Measurements from ENCODE around the gene SCML1.

The SCML1 gene

DNA sequence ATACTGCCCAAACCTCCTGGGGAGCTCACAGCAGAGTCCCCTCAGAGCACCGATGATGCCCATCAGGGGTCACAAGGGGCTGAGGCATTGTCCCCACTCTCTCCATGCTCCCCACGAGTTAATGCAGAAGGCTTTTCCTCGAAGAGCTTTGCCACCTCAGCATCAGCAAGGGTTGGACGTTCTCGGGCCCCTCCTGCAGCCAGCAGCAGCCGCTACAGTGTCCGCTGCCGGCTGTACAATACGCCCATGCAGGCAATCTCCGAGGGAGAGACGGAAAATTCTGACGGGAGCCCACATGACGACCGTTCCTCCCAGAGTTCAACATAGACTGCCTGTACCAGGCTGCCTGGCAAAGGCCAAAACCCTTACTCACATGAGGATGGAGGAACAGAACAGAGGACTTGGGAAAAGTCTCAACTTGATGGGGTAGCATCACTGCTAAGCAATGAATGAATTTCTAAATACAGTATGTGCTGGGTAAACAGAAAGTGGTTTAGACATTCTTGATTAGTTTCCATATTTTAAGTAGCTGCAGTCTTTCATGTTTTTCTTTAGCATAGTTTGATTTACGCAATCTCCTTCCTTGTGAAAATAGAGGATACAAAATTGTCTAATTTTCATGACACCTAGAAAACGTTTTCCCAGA, 5.0 kb upstream of the SCML1 start:
- no peak for ATAC-seq

DNA sequence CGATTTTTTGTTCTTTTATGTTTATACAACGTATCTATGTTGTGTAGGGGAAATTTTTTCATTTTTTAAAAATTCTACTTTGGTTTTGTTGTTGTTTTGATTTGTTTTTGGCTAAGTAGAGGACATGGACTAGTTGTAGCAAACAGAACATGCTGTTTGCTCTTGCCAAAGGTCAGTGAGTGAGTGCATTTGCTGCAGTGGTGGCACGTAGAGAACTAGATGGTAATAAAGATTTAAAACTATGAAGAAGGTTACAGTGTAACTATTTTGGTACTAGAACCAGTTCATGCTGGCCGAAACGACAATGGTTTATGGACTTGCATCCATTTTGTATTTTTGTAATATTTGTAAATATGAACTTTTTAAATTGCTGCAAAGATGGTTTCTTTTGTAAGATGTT, 1.9 kb upstream of the SCML1 start:
- TF ChIP-seq, protein P1, sequence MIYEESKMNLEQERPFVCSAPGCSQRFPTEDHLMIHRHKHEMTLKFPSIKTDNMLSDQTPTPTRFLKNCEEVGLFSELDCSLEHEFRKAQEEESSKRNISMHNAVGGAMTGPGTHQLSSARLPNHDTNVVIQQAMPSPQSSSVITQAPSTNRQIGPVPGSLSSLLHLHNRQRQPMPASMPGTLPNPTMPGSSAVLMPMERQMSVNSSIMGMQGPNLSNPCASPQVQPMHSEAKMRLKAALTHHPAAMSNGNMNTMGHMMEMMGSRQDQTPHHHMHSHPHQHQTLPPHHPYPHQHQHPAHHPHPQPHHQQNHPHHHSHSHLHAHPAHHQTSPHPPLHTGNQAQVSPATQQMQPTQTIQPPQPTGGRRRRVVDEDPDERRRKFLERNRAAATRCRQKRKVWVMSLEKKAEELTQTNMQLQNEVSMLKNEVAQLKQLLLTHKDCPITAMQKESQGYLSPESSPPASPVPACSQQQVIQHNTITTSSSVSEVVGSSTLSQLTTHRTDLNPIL (CRISPR knock-in tag; IDR thresholded peaks at IDR 0.05; ENCODE audit: low read depth) = no peak
- TF ChIP-seq CSDC2 (CRISPR knock-in tag; IDR thresholded peaks at IDR 0.05) = no peak
- TF ChIP-seq ZNF8 (CRISPR knock-in tag; IDR thresholded peaks at IDR 0.05) = no peak
- TF ChIP-seq, protein P2, sequence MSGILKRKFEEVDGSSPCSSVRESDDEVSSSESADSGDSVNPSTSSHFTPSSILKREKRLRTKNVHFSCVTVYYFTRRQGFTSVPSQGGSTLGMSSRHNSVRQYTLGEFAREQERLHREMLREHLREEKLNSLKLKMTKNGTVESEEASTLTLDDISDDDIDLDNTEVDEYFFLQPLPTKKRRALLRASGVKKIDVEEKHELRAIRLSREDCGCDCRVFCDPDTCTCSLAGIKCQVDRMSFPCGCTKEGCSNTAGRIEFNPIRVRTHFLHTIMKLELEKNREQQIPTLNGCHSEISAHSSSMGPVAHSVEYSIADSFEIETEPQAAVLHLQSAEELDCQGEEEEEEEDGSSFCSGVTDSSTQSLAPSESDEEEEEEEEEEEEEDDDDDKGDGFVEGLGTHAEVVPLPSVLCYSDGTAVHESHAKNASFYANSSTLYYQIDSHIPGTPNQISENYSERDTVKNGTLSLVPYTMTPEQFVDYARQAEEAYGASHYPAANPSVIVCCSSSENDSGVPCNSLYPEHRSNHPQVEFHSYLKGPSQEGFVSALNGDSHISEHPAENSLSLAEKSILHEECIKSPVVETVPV (CRISPR knock-in tag; IDR thresholded peaks at IDR 0.05) = no peak
- no peak for TF ChIP-seq BACH2 (CRISPR knock-in tag; IDR thresholded peaks at IDR 0.05; ENCODE audit: borderline replicate concordance)
- TF ChIP-seq SNAI2 (CRISPR knock-in tag; IDR thresholded peaks at IDR 0.05) = no peak
- no peak for TF ChIP-seq PPARA (CRISPR knock-in tag; IDR thresholded peaks at IDR 0.05; ENCODE audit: borderline replicate concordance)
- TF ChIP-seq TCF4 (CRISPR knock-in tag; IDR thresholded peaks at IDR 0.05; ENCODE audit: borderline replicate concordance) = no peak
- TF ChIP-seq TOX (CRISPR knock-in tag; IDR thresholded peaks at IDR 0.05; ENCODE audit: borderline replicate concordance) = no peak
- no peak for TF ChIP-seq GLIS3 (CRISPR knock-in tag; IDR thresholded peaks at IDR 0.05)
- no peak for TF ChIP-seq ZNF565 (CRISPR knock-in tag; conservative IDR thresholded peaks at IDR 0.05; ENCODE audit: low read depth)
- no peak for TF ChIP-seq ARNTL (CRISPR knock-in tag; IDR thresholded peaks at IDR 0.05; ENCODE audit: borderline replicate concordance, low read depth)
- TF ChIP-seq ZFP3 (CRISPR knock-in tag; IDR thresholded peaks at IDR 0.05) = no peak
- no peak for TF ChIP-seq ZC3H10 (CRISPR knock-in tag; IDR thresholded peaks at IDR 0.05)
- no peak for TF ChIP-seq PATZ1 (CRISPR knock-in tag; IDR thresholded peaks at IDR 0.05; ENCODE audit: borderline replicate concordance)
- no peak for TF ChIP-seq OSR1 (CRISPR knock-in tag; IDR thresholded peaks at IDR 0.05)
- no peak for TF ChIP-seq ZNF70 (CRISPR knock-in tag; IDR thresholded peaks at IDR 0.05)
- no peak for TF ChIP-seq ISL1 (CRISPR knock-in tag; IDR thresholded peaks at IDR 0.05)
- TF ChIP-seq ZFP30 (CRISPR knock-in tag; IDR thresholded peaks at IDR 0.05) = no peak
- TF ChIP-seq, protein P3, sequence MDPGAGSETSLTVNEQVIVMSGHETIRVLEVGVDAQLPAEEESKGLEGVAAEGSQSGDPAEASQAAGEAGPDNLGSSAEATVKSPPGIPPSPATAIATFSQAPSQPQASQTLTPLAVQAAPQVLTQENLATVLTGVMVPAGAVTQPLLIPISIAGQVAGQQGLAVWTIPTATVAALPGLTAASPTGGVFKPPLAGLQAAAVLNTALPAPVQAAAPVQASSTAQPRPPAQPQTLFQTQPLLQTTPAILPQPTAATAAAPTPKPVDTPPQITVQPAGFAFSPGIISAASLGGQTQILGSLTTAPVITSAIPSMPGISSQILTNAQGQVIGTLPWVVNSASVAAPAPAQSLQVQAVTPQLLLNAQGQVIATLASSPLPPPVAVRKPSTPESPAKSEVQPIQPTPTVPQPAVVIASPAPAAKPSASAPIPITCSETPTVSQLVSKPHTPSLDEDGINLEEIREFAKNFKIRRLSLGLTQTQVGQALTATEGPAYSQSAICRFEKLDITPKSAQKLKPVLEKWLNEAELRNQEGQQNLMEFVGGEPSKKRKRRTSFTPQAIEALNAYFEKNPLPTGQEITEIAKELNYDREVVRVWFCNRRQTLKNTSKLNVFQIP (CRISPR knock-in tag; IDR thresholded peaks at IDR 0.05; ENCODE audit: borderline replicate concordance, low read depth) = no peak
- no peak for ATAC-seq

More for the DNA sequence above, 5.0 kb upstream of the SCML1 start:
- TF ChIP-seq, protein P1 (CRISPR knock-in tag; IDR thresholded peaks at IDR 0.05; ENCODE audit: low read depth) = no peak
- TF ChIP-seq PATZ1 (CRISPR knock-in tag; IDR thresholded peaks at IDR 0.05; ENCODE audit: borderline replicate concordance) (no peak), TCF4 (CRISPR knock-in tag; IDR thresholded peaks at IDR 0.05; ENCODE audit: borderline replicate concordance) (no peak)

- ATAC-seq = no peak
- TF ChIP-seq TOX (CRISPR knock-in tag; IDR thresholded peaks at IDR 0.05; ENCODE audit: borderline replicate concordance) (no peak), PPARA (CRISPR knock-in tag; IDR thresholded peaks at IDR 0.05; ENCODE audit: borderline replicate concordance) (no peak), TSHZ2 (CRISPR knock-in tag; IDR thresholded peaks at IDR 0.05) (no peak), SNAI2 (CRISPR knock-in tag; IDR thresholded peaks at IDR 0.05) (no peak), ZFP30 (CRISPR knock-in tag; IDR thresholded peaks at IDR 0.05) (no peak), ZFP3 (CRISPR knock-in tag; IDR thresholded peaks at IDR 0.05) (no peak), ARNTL (CRISPR knock-in tag; IDR thresholded peaks at IDR 0.05; ENCODE audit: borderline replicate concordance, low read depth) (no peak), GLIS3 (CRISPR knock-in tag; IDR thresholded peaks at IDR 0.05) (no peak)
- TF ChIP-seq, protein P2 (CRISPR knock-in tag; IDR thresholded peaks at IDR 0.05) = no peak
Observed at GRCh38 chrX:17736478-17736855, 826 bp upstream of the SCML1 start.

Data from SK-N-SH treated with all-trans-retinoic acid at 6 μM for 48 hours (cell line).